ENCODE results near the gene JAML. TPM values are rescaled to one million over a fixed set of nuclear protein-coding genes. Genes with fewer than 3 reads are reported as not detected.

JAML gene
- total RNA-seq, 1 donor from 2014 or later, result not detected

GRCh38 chr11:118170882-118171268 lies 53.9 kb downstream of the JAML start:
- DNase-seq (ENCODE audit: low spot score), result peak; percentile 49
- H3K27me3 Mint-ChIP-seq (ENCODE audit: low read depth), result peaks cover 67% of the 10 kb centered on the region
- H3K4me3 Mint-ChIP-seq (ENCODE audit: unreplicated experiment), result no peak overlapping the region
- no peaks in the 10 kb centered on the region for H3K9me3 Mint-ChIP-seq (ENCODE audit: low read depth)
- H3K36me3 Mint-ChIP-seq (ENCODE audit: low read depth), result no peaks in the 10 kb centered on the region
- TF ChIP-seq CTCF (IDR thresholded peaks at IDR 0.05), result no peak
- H3K27ac Mint-ChIP-seq (ENCODE audit: unreplicated experiment), result no peak overlapping the region
- no peaks in the 10 kb centered on the region for H3K4me1 Mint-ChIP-seq (ENCODE audit: low read depth)

- Mint-ChIP-seq H3K4me3 (ENCODE audit: unreplicated experiment) (no peak overlapping the region), H3K27ac (ENCODE audit: unreplicated experiment) (no peak overlapping the region), H3K36me3 (ENCODE audit: low read depth) (no peaks in the 10 kb centered on the region), H3K27me3 (ENCODE audit: low read depth) (peaks cover 61% of the 10 kb centered on the region), H3K4me1 (ENCODE audit: low read depth) (no peaks in the 10 kb centered on the region), H3K9me3 (ENCODE audit: low read depth) (no peaks in the 10 kb centered on the region)
- TF ChIP-seq CTCF (IDR thresholded peaks at IDR 0.05), result no peak
- DNase-seq (ENCODE audit: low spot score), result peak; percentile 46
Observed at GRCh38 chr11:118170231-118170630, 54.6 kb downstream of the JAML start.

GRCh38 chr11:118169300-118170140 lies 55.3 kb downstream of the JAML start:
- no peak overlapping the region for H3K27ac Mint-ChIP-seq (ENCODE audit: unreplicated experiment)
- no peaks in the 10 kb centered on the region for H3K36me3 Mint-ChIP-seq (ENCODE audit: low read depth)
- DNase-seq (ENCODE audit: low spot score), result peak; percentile 71
- no peak overlapping the region for H3K4me3 Mint-ChIP-seq (ENCODE audit: unreplicated experiment)
- H3K9me3 Mint-ChIP-seq (ENCODE audit: low read depth), result no peaks in the 10 kb centered on the region
- H3K27me3 Mint-ChIP-seq (ENCODE audit: low read depth), result peaks cover 57% of the 10 kb centered on the region
- TF ChIP-seq CTCF (IDR thresholded peaks at IDR 0.05), result no peak
- H3K4me1 Mint-ChIP-seq (ENCODE audit: low read depth), result no peaks in the 10 kb centered on the region

- TF ChIP-seq CTCF (IDR thresholded peaks at IDR 0.05), result no peak
- DNase-seq (ENCODE audit: low spot score), result peak; percentile 67
- H3K27me3 Mint-ChIP-seq (ENCODE audit: low read depth), result peaks cover 62% of the 10 kb centered on the region
- H3K9me3 Mint-ChIP-seq (ENCODE audit: low read depth), result no peaks in the 10 kb centered on the region
- no peak overlapping the region for H3K27ac Mint-ChIP-seq (ENCODE audit: unreplicated experiment)
- no peak overlapping the region for H3K4me3 Mint-ChIP-seq (ENCODE audit: unreplicated experiment)
- H3K4me1 Mint-ChIP-seq (ENCODE audit: low read depth), result no peaks in the 10 kb centered on the region
- H3K36me3 Mint-ChIP-seq (ENCODE audit: low read depth), result no peaks in the 10 kb centered on the region
Observed at GRCh38 chr11:118168751-118169150, 56.1 kb downstream of the JAML start.

- DNase-seq (ENCODE audit: low spot score), result no peak
- no peak overlapping the region for H3K4me3 Mint-ChIP-seq (ENCODE audit: unreplicated experiment)
- H3K4me1 Mint-ChIP-seq (ENCODE audit: low read depth), result no peaks in the 10 kb centered on the region
- H3K36me3 Mint-ChIP-seq (ENCODE audit: low read depth), result no peaks in the 10 kb centered on the region
- no peak for TF ChIP-seq CTCF (IDR thresholded peaks at IDR 0.05)
- no peak overlapping the region for H3K27ac Mint-ChIP-seq (ENCODE audit: unreplicated experiment)
- H3K27me3 Mint-ChIP-seq (ENCODE audit: low read depth), result peaks cover 61% of the 10 kb centered on the region
- H3K9me3 Mint-ChIP-seq (ENCODE audit: low read depth), result no peaks in the 10 kb centered on the region
Observed at GRCh38 chr11:118168316-118168715, 56.5 kb downstream of the JAML start.
